H9 (cell line): ENCODE measurements around the gene CRB3. TPM values are rescaled to one million over a fixed set of nuclear protein-coding genes. Genes with fewer than 3 reads are reported as not detected.

Experiments used
- DNase-seq: peaks from one replicate; pipeline ENCODE4 v3.0.0-alpha.2; 2017
- H2AFZ ChIP-seq: one replicate; pipeline ENCODE4 v1.6.1; 2013; ENCODE audit warnings: mild to moderate bottlenecking, low read length, control low read depth, moderate library complexity
- H2AK5ac ChIP-seq: 2 replicates; pipeline ENCODE4 v1.6.1; 2013; ENCODE audit warnings: low read length, control low read depth, mixed read lengths; ENCODE audit not compliant: insufficient read length
- H2BK120ac ChIP-seq: one replicate; pipeline ENCODE4 v1.6.1; 2013; ENCODE audit warnings: low read depth, mild to moderate bottlenecking, low read length, control low read depth, inconsistent platforms; ENCODE audit not compliant: poor library complexity, severe bottlenecking
- H2BK12ac ChIP-seq: 2 replicates; pipeline ENCODE4 v1.6.1; 2013; ENCODE audit warnings: low read length, control low read depth, mixed read lengths, low read depth; ENCODE audit not compliant: insufficient read length
- H2BK15ac ChIP-seq: 2 replicates; pipeline ENCODE4 v1.6.1; 2013; ENCODE audit warnings: low read depth, low read length, control low read depth
- H2BK20ac ChIP-seq: one replicate; pipeline ENCODE4 v1.6.1; 2013; ENCODE audit warnings: low read depth, mild to moderate bottlenecking, low read length, control low read depth, inconsistent platforms; ENCODE audit not compliant: poor library complexity, severe bottlenecking
- H2BK5ac ChIP-seq: 2 replicates; pipeline ENCODE4 v1.6.1; 2013; ENCODE audit warnings: low read length, control low read depth, mixed read lengths; ENCODE audit not compliant: insufficient read length
- H3K14ac ChIP-seq: 2 replicates; pipeline ENCODE4 v1.6.1; 2013; ENCODE audit warnings: low read length, control low read depth; ENCODE audit not compliant: insufficient read depth
- H3K18ac ChIP-seq: 2 replicates; pipeline ENCODE4 v1.6.1; 2013; ENCODE audit warnings: low read depth, mild to moderate bottlenecking, mixed read lengths, low read length, control low read depth; ENCODE audit not compliant: insufficient read length
- H3K23ac ChIP-seq: 2 replicates; pipeline ENCODE4 v1.6.1; 2013; ENCODE audit warnings: low read length, control low read depth, mixed read lengths, low read depth; ENCODE audit not compliant: insufficient read length
- H3K23me2 ChIP-seq: 2 replicates; pipeline ENCODE4 v1.6.1; 2013; ENCODE audit warnings: low read depth, mild to moderate bottlenecking, mixed read lengths, low read length, control low read depth; ENCODE audit not compliant: insufficient read length, poor library complexity, severe bottlenecking
- H3K27ac ChIP-seq: 2 replicates; pipeline ENCODE4 v1.5.1; 2013; ENCODE audit warnings: low read length, control low read depth, mixed read lengths, low read depth; ENCODE audit not compliant: insufficient read length
- H3K27me3 ChIP-seq: 2 replicates; pipeline ENCODE4 v1.6.1; 2013; ENCODE audit warnings: low read length, control low read depth, inconsistent platforms; ENCODE audit not compliant: insufficient read depth
- H3K4ac ChIP-seq: 2 replicates; pipeline ENCODE4 v1.6.1; 2013; ENCODE audit warnings: low read depth, mild to moderate bottlenecking, control low read depth, inconsistent platforms, low read length, moderate library complexity
- H3K4me1 ChIP-seq: 2 replicates; pipeline ENCODE4 v1.6.1; 2013; ENCODE audit warnings: low read length, control low read depth, inconsistent platforms; ENCODE audit not compliant: insufficient read depth
- H3K4me2 ChIP-seq: 2 replicates; pipeline ENCODE4 v1.6.1; 2013; ENCODE audit warnings: low read length, control low read depth, mixed read lengths; ENCODE audit not compliant: insufficient read length, insufficient read depth
- H3K56ac ChIP-seq: 2 replicates; pipeline ENCODE4 v1.6.1; 2013; ENCODE audit warnings: low read depth, mild to moderate bottlenecking, mixed read lengths, low read length, control low read depth; ENCODE audit not compliant: insufficient read length
- H3K79me1 ChIP-seq: 2 replicates; pipeline ENCODE4 v1.6.1; 2013; ENCODE audit warnings: low read depth, mild to moderate bottlenecking, moderate library complexity, low read length, control low read depth, inconsistent platforms; ENCODE audit not compliant: insufficient read depth, poor library complexity, severe bottlenecking
- H3K79me2 ChIP-seq: 2 replicates; pipeline ENCODE4 v1.6.1; 2013; ENCODE audit warnings: low read length, control low read depth, inconsistent platforms; ENCODE audit not compliant: insufficient read depth
- H3K9ac ChIP-seq: 2 replicates; pipeline ENCODE4 v1.6.1; 2013; ENCODE audit warnings: low read length, control low read depth, mixed read lengths; ENCODE audit not compliant: insufficient read length; ENCODE audit errors: extremely low read depth
- H3K9me3 ChIP-seq: one replicate; pipeline ENCODE4 v1.6.1; 2013; ENCODE audit warnings: low read depth, low read length, inconsistent platforms; ENCODE audit not compliant: control insufficient read depth
- H3T11ph ChIP-seq: one replicate; pipeline ENCODE4 v1.6.1; 2013; ENCODE audit warnings: mild to moderate bottlenecking, low read length, control low read depth, inconsistent platforms
- H4K20me1 ChIP-seq: one replicate; pipeline ENCODE4 v1.6.1; 2013; ENCODE audit not compliant: control insufficient read depth, insufficient read length, insufficient read depth
- H4K5ac ChIP-seq: 2 replicates; pipeline ENCODE4 v1.6.1; 2013; ENCODE audit warnings: low read depth, mild to moderate bottlenecking, mixed read lengths, low read length, control low read depth; ENCODE audit not compliant: insufficient read length
- H4K8ac ChIP-seq: replicated peaks from 2 replicates; pipeline ENCODE4 v1.6.1; 2013; ENCODE audit warnings: low read length, control low read depth, mixed read lengths, low read depth; ENCODE audit not compliant: insufficient read length
- H4K91ac ChIP-seq: 2 replicates; pipeline ENCODE4 v1.6.1; 2013; ENCODE audit warnings: low read depth, mild to moderate bottlenecking, moderate library complexity, mixed read lengths, low read length, control low read depth; ENCODE audit not compliant: insufficient read length
- H3K27ac Mint-ChIP-seq, 3 experiments: 2 replicates in 2 of 3; 3 replicates in 1 of 3; pipeline ENCODE4 v1.8.0; 2020 to 2021; ENCODE audit warnings: mixed read lengths in 3 of 3, mild to moderate bottlenecking in 1 of 3, moderate library complexity in 1 of 3
- H3K27me3 Mint-ChIP-seq: 2 replicates; pipeline ENCODE4 v1.8.0; 2021; ENCODE audit warnings: low read depth, mild to moderate bottlenecking, moderate library complexity, mixed read lengths
- H3K36me3 Mint-ChIP-seq, 3 experiments: 2 replicates in 2 of 3; 3 replicates in 1 of 3; pipeline ENCODE4 v1.8.0; 2020 to 2021; ENCODE audit warnings: low read depth in 3 of 3, mixed read lengths in 3 of 3; ENCODE audit not compliant: insufficient read depth in 1 of 3
- H3K4me1 Mint-ChIP-seq, 2 experiments: 2 replicates each; pipeline ENCODE4 v1.8.0; 2020; ENCODE audit warnings: mixed read lengths in 2 of 2
- H3K4me3 Mint-ChIP-seq, 2 experiments: 2 replicates in 1 of 2; 3 replicates in 1 of 2; pipeline ENCODE4 v1.8.0; 2020 to 2021; ENCODE audit warnings: mild to moderate bottlenecking in 2 of 2, mixed read lengths in 2 of 2, moderate library complexity in 1 of 2
- H3K9me3 Mint-ChIP-seq, 2 experiments: 2 replicates in 1 of 2; 3 replicates in 1 of 2; pipeline ENCODE4 v1.8.0; 2020; ENCODE audit warnings: mild to moderate bottlenecking in 2 of 2, mixed read lengths in 2 of 2, moderate library complexity in 1 of 2
- WGBS: extraction: QIAGEN DNeasy Blood & Tissue Kit; methylation state at CpG from one replicate; pipeline ENCODE4 v1.1.7; 2013; ENCODE audit warnings: missing lambda C conversion rate, low lambda C conversion rate, mixed read lengths; ENCODE audit not compliant: insufficient read length; ENCODE audit errors: extremely low coverage; 5-methylcytosine and 5-hydroxymethylcytosine counted together
- total RNA-seq: library from RNA; stranded (reverse); gene quantifications from 2 replicates; pipeline ENCODE4 v1.2.1, GENCODE V29; 2021
- TF ChIP-seq, protein P1 (sequence below): fragments of 200-600 bp; sonication (generic); conservative IDR thresholded peaks from 3 replicates; pipeline ENCODE4 v1.8.0; 2021; ENCODE audit warnings: antibody characterized with exemption, mild to moderate bottlenecking

CRB3 gene
- total RNA-seq, 1 experiment from 2014 or later = 32.1 TPM

DNA sequence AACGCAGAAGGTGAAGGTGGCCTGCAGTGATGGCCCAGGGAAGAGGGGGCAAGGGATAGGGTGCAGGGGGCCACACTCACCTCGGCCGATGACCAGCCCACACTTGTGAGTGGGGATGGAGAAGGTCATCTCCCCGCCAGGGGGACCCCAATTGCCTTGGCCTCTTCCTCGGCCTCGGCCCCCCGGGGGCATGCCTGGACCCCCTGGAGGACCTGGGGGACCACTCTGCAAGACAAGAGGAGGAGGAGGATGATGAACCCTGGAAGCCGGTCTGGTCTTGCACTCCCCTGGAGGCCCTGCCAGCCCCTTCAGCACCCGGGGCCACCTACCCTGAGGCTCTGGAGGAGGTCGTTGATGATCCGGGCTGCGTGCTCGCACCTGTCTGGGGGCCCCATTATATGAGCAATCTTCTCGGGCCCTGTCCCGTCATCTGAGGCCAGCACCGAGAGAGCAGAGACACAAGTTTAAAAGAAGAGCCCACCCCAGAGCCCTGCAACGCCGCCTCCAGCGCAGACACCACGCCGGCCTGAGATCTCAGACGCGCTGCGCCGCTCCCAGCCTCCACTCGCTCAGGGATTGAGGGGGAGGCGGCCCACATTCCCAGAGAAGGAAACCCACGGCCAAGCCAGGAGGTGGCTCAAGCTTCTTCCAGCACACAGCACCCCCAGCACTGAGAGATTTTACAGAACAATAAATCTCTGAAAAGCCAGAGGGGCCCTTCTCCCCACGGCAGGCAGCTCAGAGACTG lies 47.2 kb upstream of the CRB3 start:
- Histone ChIP-seq H4K8ac (no peak overlapping the region), H3K4me1 (no peaks in the 10 kb centered on the region), H2AK5ac (no peak overlapping the region), H4K20me1 (no peaks in the 10 kb centered on the region), H3K79me2 (peaks cover 21% of the 10 kb centered on the region; the same call in 1 of the 2 replicates), H3K23ac (no peak overlapping the region), H3K27me3 (no peaks in the 10 kb centered on the region), H3K23me2 (no peaks in the 10 kb centered on the region), H3K4me2 (no peak overlapping the region), H3K9ac (no peak overlapping the region), H4K91ac (no peak overlapping the region), H3K79me1 (peaks cover 3% of the 10 kb centered on the region), H3K56ac (no peak overlapping the region), H2BK5ac (no peak overlapping the region), H4K5ac (no peak overlapping the region), H2AFZ (no peak overlapping the region), H3K4ac (no peak overlapping the region), H2BK120ac (no peak overlapping the region), H3K9me3 (no peaks in the 10 kb centered on the region), H3K18ac (no peak overlapping the region), H3K27ac (no peak overlapping the region), H3T11ph (no peak overlapping the region), H2BK20ac (no peak overlapping the region), H2BK15ac (no peak overlapping the region), H2BK12ac (no peak overlapping the region), H3K14ac (no peak overlapping the region)
- TF ChIP-seq, protein P1, sequence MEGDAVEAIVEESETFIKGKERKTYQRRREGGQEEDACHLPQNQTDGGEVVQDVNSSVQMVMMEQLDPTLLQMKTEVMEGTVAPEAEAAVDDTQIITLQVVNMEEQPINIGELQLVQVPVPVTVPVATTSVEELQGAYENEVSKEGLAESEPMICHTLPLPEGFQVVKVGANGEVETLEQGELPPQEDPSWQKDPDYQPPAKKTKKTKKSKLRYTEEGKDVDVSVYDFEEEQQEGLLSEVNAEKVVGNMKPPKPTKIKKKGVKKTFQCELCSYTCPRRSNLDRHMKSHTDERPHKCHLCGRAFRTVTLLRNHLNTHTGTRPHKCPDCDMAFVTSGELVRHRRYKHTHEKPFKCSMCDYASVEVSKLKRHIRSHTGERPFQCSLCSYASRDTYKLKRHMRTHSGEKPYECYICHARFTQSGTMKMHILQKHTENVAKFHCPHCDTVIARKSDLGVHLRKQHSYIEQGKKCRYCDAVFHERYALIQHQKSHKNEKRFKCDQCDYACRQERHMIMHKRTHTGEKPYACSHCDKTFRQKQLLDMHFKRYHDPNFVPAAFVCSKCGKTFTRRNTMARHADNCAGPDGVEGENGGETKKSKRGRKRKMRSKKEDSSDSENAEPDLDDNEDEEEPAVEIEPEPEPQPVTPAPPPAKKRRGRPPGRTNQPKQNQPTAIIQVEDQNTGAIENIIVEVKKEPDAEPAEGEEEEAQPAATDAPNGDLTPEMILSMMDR = no peak
- H3K9me3 Mint-ChIP-seq = no peaks in the 10 kb centered on the region; a peak in 1 of 5 replicates
- peak overlapping the region in 1 of 3 experiments; percentile 74; a peak in 2 of 7 replicates for H3K27ac Mint-ChIP-seq
- no peak for DNase-seq
- no peaks in the 10 kb centered on the region for H3K27me3 Mint-ChIP-seq
- H3K4me1 Mint-ChIP-seq = peaks cover 3 to 21% of the 10 kb centered on the region in 2 experiments
- H3K36me3 Mint-ChIP-seq = peaks cover 47 to 87% (median 86%) of the 10 kb centered on the region in 3 experiments
- no peak overlapping the region; a peak in 1 of 5 replicates for H3K4me3 Mint-ChIP-seq
- no CpG with 5 or more reads among the region's 29 CpGs for WGBS
